Measurements from ENCODE around the gene AFG3L2. TPM values are rescaled to one million over a fixed set of nuclear protein-coding genes. Genes with fewer than 3 reads are reported as not detected.

The AFG3L2 gene
- total and polyA plus RNA-seq, 2 experiments from 2014 or later = 50.3 to 105 TPM

- Histone ChIP-seq H3K79me2 (replicated peaks; ENCODE audit: insufficient read depth) (peaks cover 54% of the 10 kb centered on the region), H3K27ac (ENCODE audit: low read depth) (no peak overlapping the region; the same call in 1 of the 2 replicates), H2AFZ (no peak overlapping the region), H3K9me2 (ENCODE audit: insufficient read depth) (no peaks in the 10 kb centered on the region), H3K4me1 (ENCODE audit: insufficient read depth) (peaks cover 10% of the 10 kb centered on the region; the same call in 1 of the 2 replicates), H4K20me1 (replicated peaks; ENCODE audit: insufficient read depth) (peaks cover 18% of the 10 kb centered on the region), H3K4me3 (no peak overlapping the region), H3F3A (replicated peaks; ENCODE audit: low read depth) (0 out of 2 replicates have a peak, but pooled peaks cover 3% of the 10 kb centered on the region), H3K4me2 (no peak overlapping the region), H3K27me3 (ENCODE audit: insufficient read depth) (no peaks in the 10 kb centered on the region), H3K36me3 (ENCODE audit: insufficient read depth) (peaks cover 36% of the 10 kb centered on the region)
- Mint-ChIP-seq H3K4me1 (peaks cover 14% of the 10 kb centered on the region), H3K27me3 (ENCODE audit: insufficient read depth, low read depth, poor library complexity) (peaks cover 8% of the 10 kb centered on the region), H3K27ac (no peak overlapping the region), H3K36me3 (ENCODE audit: low read depth) (peaks cover 47% of the 10 kb centered on the region), H3K4me3 (no peak overlapping the region), H3K9me3 (peaks cover 7% of the 10 kb centered on the region; the same call in 2 of the 3 replicates)
- no peak for TF ChIP-seq ZNF331 (CRISPR knock-in tag; IDR thresholded peaks at IDR 0.05; ENCODE audit: low read depth)
- TF ChIP-seq EZH2phosphoT487 (IDR thresholded peaks at IDR 0.05; ENCODE audit: unreplicated experiment) = no peak
- no peak for TF ChIP-seq ZNF462 (CRISPR knock-in tag; IDR thresholded peaks at IDR 0.05)
- TF ChIP-seq ETS1 (IDR thresholded peaks at IDR 0.05) = no peak
- no peak for TF ChIP-seq JUNB (IDR thresholded peaks at IDR 0.05; ENCODE audit: unreplicated experiment)
- no peak for TF ChIP-seq ZNF114 (CRISPR knock-in tag; IDR thresholded peaks at IDR 0.05)
- ATAC-seq (no peak), DNase-seq (ENCODE audit: low spot score) (no peak)
Measured at GRCh38 chr18:12315490-12315889, 61.5 kb downstream of the AFG3L2 start.
